ENCODE data around the gene EXOSC6. TPM values are rescaled to one million over a fixed set of nuclear protein-coding genes. Genes with fewer than 3 reads are reported as not detected.
"Not testable (repeated sequence)": the region's sequence is repeated elsewhere in the genome, so short reads cannot be mapped to it uniquely, and the experiment has no call there.

EXOSC6 gene
- total RNA-seq, 1 experiment from 2014 or later = 41.6 TPM

DNA sequence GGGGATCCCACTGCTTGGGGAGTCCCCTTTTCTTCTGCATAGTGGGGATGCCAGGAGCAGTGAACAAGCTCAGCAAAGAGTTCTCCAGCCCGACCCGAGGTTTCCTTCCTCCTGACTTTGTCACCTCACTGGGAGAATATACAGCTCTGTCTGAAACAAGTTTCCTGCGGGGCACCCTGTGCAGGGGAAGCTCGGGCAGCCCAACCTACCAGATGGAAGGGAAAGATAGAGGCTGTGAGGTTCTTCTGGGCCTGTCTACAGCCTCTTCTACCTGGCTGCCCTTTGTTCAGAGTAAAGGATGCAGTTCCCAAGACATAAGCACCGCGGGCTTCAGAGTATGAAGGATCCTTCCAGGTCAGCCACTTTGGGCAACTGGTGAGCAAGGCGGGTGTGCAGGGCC is 54.1 kb downstream of the EXOSC6 start:
- H3K27ac ChIP-seq (ENCODE audit: insufficient read length, low read depth, low read length); H3K23me2 ChIP-seq (ENCODE audit: insufficient read length, low read depth, low read length, poor library complexity, severe bottlenecking); H3K79me1 ChIP-seq (ENCODE audit: insufficient read depth, low read depth, low read length, poor library complexity, severe bottlenecking); H3K4me1 Mint-ChIP-seq; H3K79me2 ChIP-seq (ENCODE audit: insufficient read depth, low read length); H3K4me1 ChIP-seq (ENCODE audit: insufficient read depth, low read length); H2BK120ac ChIP-seq (ENCODE audit: low read depth, low read length, poor library complexity, severe bottlenecking); H2BK20ac ChIP-seq (ENCODE audit: low read depth, low read length, poor library complexity, severe bottlenecking); DNase-seq; H3K18ac ChIP-seq (ENCODE audit: insufficient read length, low read depth, low read length); H2AFZ ChIP-seq (ENCODE audit: low read length); H3K27me3 Mint-ChIP-seq (ENCODE audit: low read depth); H2BK5ac ChIP-seq (ENCODE audit: insufficient read length, low read length); H3K27ac Mint-ChIP-seq; H2AK5ac ChIP-seq (ENCODE audit: insufficient read length, low read length); H3K9me3 Mint-ChIP-seq; H3K4ac ChIP-seq (ENCODE audit: low read depth, low read length); H3K9ac ChIP-seq (ENCODE audit: extremely low read depth, insufficient read length, low read length); H3K27me3 ChIP-seq (ENCODE audit: insufficient read depth, low read length); H3K4me3 Mint-ChIP-seq; H4K5ac ChIP-seq (ENCODE audit: insufficient read length, low read depth, low read length); H3K56ac ChIP-seq (ENCODE audit: insufficient read length, low read depth, low read length); H3T11ph ChIP-seq (ENCODE audit: low read length); H4K20me1 ChIP-seq (ENCODE audit: control insufficient read depth, insufficient read depth, insufficient read length); H3K4me2 ChIP-seq (ENCODE audit: insufficient read depth, insufficient read length, low read length); H3K14ac ChIP-seq (ENCODE audit: insufficient read depth, low read length); H3K23ac ChIP-seq (ENCODE audit: insufficient read length, low read depth, low read length); H3K36me3 Mint-ChIP-seq (ENCODE audit: insufficient read depth in 1 of 3, low read depth in 3 of 3); H4K91ac ChIP-seq (ENCODE audit: insufficient read length, low read depth, low read length); H3K9me3 ChIP-seq (ENCODE audit: control insufficient read depth, low read depth, low read length); H4K8ac ChIP-seq (replicated peaks; ENCODE audit: insufficient read length, low read depth, low read length); H2BK15ac ChIP-seq (ENCODE audit: low read depth, low read length); H2BK12ac ChIP-seq (ENCODE audit: insufficient read length, low read depth, low read length): not testable (repeated sequence)
- WGBS (ENCODE audit: extremely low coverage, insufficient read length, low lambda C conversion rate) = no CpG with 5 or more reads among the region's 7 CpGs

Other genes with a start within 250 kb of the EXOSC6 start
- 35.4 and 37.2 TPM in 2 replicates for gene PDPR, start 137.6 kb downstream of the EXOSC6 start, total RNA-seq (2021)
- 0.11 TPM in 1 of 2 replicates, not detected in the other for gene CLEC18C, start 78.2 kb downstream of the EXOSC6 start, total RNA-seq (2021)
- 164 and 168 TPM in 2 replicates for gene AARS1, start 37.6 kb upstream of the EXOSC6 start, total RNA-seq (2021)
- gene DDX19B, start 47.2 kb upstream of the EXOSC6 start, total RNA-seq (2021) = 46.7 and 47.3 TPM in 2 replicates
- 57.1 and 59.4 TPM in 2 replicates for gene DDX19A, start 95.0 kb upstream of the EXOSC6 start, total RNA-seq (2021)
- 45.9 and 49.0 TPM in 2 replicates for gene ST3GAL2, start 187.2 kb upstream of the EXOSC6 start, total RNA-seq (2021)
- gene FCSK, start 202.7 kb upstream of the EXOSC6 start, total RNA-seq (2021) = 6.5 and 7.9 TPM in 2 replicates